HCT116 (cell line): ENCODE data around the gene SLC35A1.

Source experiments
- EZH2 ChIP-seq: fragments of 200-600 bp; sonication (generic); IDR thresholded peaks from 2 replicates; pipeline ENCODE4 v1.6.1; 2017; ENCODE audit warnings: antibody characterized with exemption, mixed run types
- JUND ChIP-seq: IDR thresholded peaks from 2 replicates; pipeline ENCODE4 v1.6.1; 2012
- POLR2A ChIP-seq: IDR thresholded peaks from 2 replicates; pipeline ENCODE4 v1.7.0; 2011; ENCODE audit warnings: borderline replicate concordance; ENCODE audit not compliant: insufficient read depth, insufficient read length; ENCODE audit errors: extremely low read depth
- POLR2AphosphoS5 ChIP-seq: IDR thresholded peaks from 2 replicates; pipeline ENCODE4 v1.6.1; 2011; ENCODE audit warnings: mild to moderate bottlenecking, low read depth, low read length, moderate library complexity
- RAD21 ChIP-seq: IDR thresholded peaks from 2 replicates; pipeline ENCODE4 v1.6.1; 2012; ENCODE audit warnings: low read depth, mild to moderate bottlenecking
- SIN3A ChIP-seq: IDR thresholded peaks from 2 replicates; pipeline ENCODE4 v1.6.1; 2012; ENCODE audit warnings: low read depth
- TF ChIP-seq, protein P1 (sequence below), 3 experiments: fragments of 200-600 bp in 1 of 3; sonication (generic) in 1 of 3; IDR thresholded peaks in 2 of 3; conservative IDR thresholded peaks in 1 of 3; 2 replicates each; pipeline ENCODE4 v1.5.1; 2012 to 2017; ENCODE audit warnings: low read depth in 2 of 3, low read length in 2 of 3, antibody characterized with exemption in 1 of 3, borderline replicate concordance in 1 of 3, control low read depth in 1 of 3, mild to moderate bottlenecking in 1 of 3, mixed read lengths in 1 of 3, mixed run types in 1 of 3, moderate library complexity in 1 of 3; ENCODE audit not compliant: insufficient read depth in 1 of 3
- TF ChIP-seq, protein P2 (sequence below): IDR thresholded peaks from 2 replicates; pipeline ENCODE4 v1.6.1; 2012
- TF ChIP-seq, protein P3 (sequence below): IDR thresholded peaks from 2 replicates; pipeline ENCODE4 v1.6.1; 2012; ENCODE audit warnings: low read depth
- TF ChIP-seq, protein P4 (sequence below): IDR thresholded peaks from 2 replicates; pipeline ENCODE4 v1.6.1; 2012

DNA sequence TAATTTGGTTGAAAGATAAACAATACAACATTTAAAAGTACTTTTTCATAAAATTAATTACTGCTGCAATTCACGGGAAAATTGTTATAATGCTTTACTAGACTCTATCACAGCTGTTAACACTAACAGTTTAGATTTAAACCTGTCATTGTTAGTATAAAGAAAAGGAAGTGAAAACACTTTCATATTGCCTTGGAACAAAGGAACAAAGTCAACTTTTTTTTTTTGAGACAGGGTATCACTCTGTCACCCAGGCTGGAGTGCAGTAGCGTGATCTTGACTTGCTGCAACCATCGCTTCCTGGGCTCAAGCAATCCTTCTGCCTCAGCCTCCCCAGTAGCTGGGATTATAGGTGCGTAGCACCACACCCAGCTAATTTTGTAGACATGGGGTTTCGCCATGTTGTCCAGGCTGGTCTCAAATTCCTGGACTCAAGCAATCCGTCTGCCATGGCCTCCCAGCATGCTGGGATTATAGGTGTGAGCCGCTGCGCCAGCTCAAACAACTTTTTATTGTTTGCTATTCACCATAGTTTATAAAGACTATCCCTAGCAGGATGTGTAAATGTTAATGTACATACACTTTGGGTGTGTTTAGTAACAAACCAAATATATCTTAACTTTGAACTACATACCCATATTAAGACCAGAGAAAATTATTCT is 22.1 kb downstream of the SLC35A1 start:
- TF ChIP-seq, protein P1, sequence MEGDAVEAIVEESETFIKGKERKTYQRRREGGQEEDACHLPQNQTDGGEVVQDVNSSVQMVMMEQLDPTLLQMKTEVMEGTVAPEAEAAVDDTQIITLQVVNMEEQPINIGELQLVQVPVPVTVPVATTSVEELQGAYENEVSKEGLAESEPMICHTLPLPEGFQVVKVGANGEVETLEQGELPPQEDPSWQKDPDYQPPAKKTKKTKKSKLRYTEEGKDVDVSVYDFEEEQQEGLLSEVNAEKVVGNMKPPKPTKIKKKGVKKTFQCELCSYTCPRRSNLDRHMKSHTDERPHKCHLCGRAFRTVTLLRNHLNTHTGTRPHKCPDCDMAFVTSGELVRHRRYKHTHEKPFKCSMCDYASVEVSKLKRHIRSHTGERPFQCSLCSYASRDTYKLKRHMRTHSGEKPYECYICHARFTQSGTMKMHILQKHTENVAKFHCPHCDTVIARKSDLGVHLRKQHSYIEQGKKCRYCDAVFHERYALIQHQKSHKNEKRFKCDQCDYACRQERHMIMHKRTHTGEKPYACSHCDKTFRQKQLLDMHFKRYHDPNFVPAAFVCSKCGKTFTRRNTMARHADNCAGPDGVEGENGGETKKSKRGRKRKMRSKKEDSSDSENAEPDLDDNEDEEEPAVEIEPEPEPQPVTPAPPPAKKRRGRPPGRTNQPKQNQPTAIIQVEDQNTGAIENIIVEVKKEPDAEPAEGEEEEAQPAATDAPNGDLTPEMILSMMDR (IDR thresholded peaks at IDR 0.05 in 2 of 3, conservative IDR thresholded peaks at IDR 0.05 in 1 of 3; ENCODE audit: borderline replicate concordance in 1 of 3, insufficient read depth in 1 of 3, low read depth in 2 of 3, low read length in 2 of 3) = no peak
- no peak for TF ChIP-seq EZH2
- TF ChIP-seq, protein P2, sequence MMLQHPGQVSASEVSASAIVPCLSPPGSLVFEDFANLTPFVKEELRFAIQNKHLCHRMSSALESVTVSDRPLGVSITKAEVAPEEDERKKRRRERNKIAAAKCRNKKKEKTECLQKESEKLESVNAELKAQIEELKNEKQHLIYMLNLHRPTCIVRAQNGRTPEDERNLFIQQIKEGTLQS = no peak
- TF ChIP-seq POLR2A = no peak
- TF ChIP-seq JUND = no peak
- no peak for TF ChIP-seq POLR2AphosphoS5
- no peak for TF ChIP-seq RAD21
- no peak for TF ChIP-seq SIN3A
- TF ChIP-seq, protein P3, sequence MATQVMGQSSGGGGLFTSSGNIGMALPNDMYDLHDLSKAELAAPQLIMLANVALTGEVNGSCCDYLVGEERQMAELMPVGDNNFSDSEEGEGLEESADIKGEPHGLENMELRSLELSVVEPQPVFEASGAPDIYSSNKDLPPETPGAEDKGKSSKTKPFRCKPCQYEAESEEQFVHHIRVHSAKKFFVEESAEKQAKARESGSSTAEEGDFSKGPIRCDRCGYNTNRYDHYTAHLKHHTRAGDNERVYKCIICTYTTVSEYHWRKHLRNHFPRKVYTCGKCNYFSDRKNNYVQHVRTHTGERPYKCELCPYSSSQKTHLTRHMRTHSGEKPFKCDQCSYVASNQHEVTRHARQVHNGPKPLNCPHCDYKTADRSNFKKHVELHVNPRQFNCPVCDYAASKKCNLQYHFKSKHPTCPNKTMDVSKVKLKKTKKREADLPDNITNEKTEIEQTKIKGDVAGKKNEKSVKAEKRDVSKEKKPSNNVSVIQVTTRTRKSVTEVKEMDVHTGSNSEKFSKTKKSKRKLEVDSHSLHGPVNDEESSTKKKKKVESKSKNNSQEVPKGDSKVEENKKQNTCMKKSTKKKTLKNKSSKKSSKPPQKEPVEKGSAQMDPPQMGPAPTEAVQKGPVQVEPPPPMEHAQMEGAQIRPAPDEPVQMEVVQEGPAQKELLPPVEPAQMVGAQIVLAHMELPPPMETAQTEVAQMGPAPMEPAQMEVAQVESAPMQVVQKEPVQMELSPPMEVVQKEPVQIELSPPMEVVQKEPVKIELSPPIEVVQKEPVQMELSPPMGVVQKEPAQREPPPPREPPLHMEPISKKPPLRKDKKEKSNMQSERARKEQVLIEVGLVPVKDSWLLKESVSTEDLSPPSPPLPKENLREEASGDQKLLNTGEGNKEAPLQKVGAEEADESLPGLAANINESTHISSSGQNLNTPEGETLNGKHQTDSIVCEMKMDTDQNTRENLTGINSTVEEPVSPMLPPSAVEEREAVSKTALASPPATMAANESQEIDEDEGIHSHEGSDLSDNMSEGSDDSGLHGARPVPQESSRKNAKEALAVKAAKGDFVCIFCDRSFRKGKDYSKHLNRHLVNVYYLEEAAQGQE = no peak
- TF ChIP-seq, protein P4, sequence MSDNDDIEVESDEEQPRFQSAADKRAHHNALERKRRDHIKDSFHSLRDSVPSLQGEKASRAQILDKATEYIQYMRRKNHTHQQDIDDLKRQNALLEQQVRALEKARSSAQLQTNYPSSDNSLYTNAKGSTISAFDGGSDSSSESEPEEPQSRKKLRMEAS = no peak
